HUES64 (cell line): Measurements from ENCODE around the gene PKD1.
"Not testable (repeated sequence)": the region's sequence is repeated elsewhere in the genome, so short reads cannot be mapped to it uniquely, and the experiment has no call there.

ENCODE experiments used
- H3K27ac ChIP-seq: 2 replicates; pipeline ENCODE4 v1.7.0; 2013; ENCODE audit warnings: low read depth, low read length, inconsistent platforms
- H3K27me3 ChIP-seq: 2 replicates; pipeline ENCODE4 v1.6.1; 2013; ENCODE audit warnings: mild to moderate bottlenecking, low read length; ENCODE audit not compliant: insufficient read depth
- H3K36me3 ChIP-seq: 2 replicates; pipeline ENCODE4 v1.6.1; 2013; ENCODE audit warnings: mild to moderate bottlenecking, low read length; ENCODE audit not compliant: insufficient read depth
- H3K4me1 ChIP-seq: 2 replicates; pipeline ENCODE4 v1.6.1; 2013; ENCODE audit warnings: mild to moderate bottlenecking, low read length, moderate library complexity; ENCODE audit not compliant: insufficient read depth
- H3K4me3 ChIP-seq: 2 replicates; pipeline ENCODE4 v1.5.1; 2013; ENCODE audit warnings: mild to moderate bottlenecking, low read length, moderate library complexity
- H3K9ac ChIP-seq: 2 replicates; pipeline ENCODE4 v1.6.1; 2013; ENCODE audit warnings: mild to moderate bottlenecking, low read depth, low read length
- H3K9me3 ChIP-seq: 2 replicates; pipeline ENCODE4 v1.6.1; 2013; ENCODE audit warnings: low read depth, low read length; ENCODE audit not compliant: insufficient read depth
- WGBS: fragments of 150-250, 120-280 bp; methylation state at CpG from one replicate; pipeline ENCODE4 v1.1.7; 2013; ENCODE audit warnings: missing lambda C conversion rate; 5-methylcytosine and 5-hydroxymethylcytosine counted together

The PKD1 gene

GRCh38 chr16:2109872-2110271, 25.8 kb downstream of the PKD1 start:
- not testable (repeated sequence) for H3K9me3 ChIP-seq, H3K9ac ChIP-seq, H3K36me3 ChIP-seq, H3K4me3 ChIP-seq, H3K27me3 ChIP-seq, H3K27ac ChIP-seq, H3K4me1 ChIP-seq
- 98% methylated on average over 21 of the region's 23 CpGs for WGBS

DNA sequence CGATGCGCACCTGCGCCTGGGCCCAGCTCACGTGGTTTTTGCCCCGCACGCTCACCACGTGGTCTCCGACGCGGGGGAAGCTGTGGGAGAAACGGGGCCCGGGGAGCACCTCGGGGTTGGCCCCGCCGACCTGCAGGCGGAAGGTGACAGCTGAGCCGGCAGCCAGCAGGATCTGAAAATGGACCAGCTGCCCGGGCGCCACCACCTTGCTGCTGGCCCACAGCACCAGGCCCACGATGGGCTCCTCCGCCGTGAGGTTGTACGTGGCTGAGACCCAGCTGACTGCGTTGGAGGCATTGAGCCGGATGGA, 26.5 kb downstream of the PKD1 start:
- not testable (repeated sequence) for H3K4me1 ChIP-seq, H3K4me3 ChIP-seq, H3K27me3 ChIP-seq, H3K36me3 ChIP-seq, H3K9me3 ChIP-seq, H3K9ac ChIP-seq, H3K27ac ChIP-seq
- WGBS: 95% methylated on average over 25 of the region's 25 CpGs

DNA sequence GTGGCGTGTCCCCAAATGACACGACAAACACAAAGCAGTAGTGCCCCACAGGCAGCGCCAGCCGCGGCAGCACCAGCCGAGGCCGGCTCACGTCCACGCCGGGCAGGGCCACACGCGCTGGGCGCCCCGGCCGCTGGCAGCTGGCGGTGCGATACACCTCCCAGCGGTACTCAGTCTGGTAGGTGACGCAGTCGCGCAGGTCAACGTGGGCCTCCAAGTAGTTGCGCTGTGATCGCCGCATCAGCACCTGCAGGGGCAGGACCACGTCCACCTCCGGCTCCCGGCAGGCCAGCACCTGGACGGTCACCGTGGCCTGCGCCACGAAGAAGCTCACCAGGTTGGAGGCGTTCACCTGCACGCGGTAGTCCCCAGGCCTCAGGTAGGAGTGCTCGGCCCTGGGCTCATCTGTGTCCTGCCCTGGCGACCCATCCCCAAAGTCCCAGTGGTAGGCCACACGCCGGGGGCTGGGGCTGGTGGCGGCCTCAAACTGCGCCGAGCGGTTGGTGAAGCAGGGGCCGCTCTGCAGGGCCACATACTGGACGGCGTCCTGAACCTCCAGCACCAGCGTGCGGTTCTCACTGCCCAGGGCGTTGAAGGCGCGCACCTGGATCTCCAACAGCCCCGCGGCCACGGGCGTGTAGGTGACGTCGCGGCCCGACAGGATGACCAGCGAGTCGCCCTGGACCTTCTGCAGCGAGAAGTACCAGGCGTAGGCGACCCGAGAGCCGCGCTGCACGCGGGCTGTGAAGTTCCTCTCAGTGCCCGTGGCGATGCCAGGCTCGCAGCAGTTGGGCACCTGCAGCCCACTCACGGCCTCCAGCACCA, 27.0 kb downstream of the PKD1 start:
- H3K9me3 ChIP-seq, H3K4me1 ChIP-seq, H3K27me3 ChIP-seq, H3K9ac ChIP-seq, H3K36me3 ChIP-seq, H3K27ac ChIP-seq, H3K4me3 ChIP-seq: not testable (repeated sequence)
- WGBS: 97% methylated on average over 73 of the region's 73 CpGs

DNA sequence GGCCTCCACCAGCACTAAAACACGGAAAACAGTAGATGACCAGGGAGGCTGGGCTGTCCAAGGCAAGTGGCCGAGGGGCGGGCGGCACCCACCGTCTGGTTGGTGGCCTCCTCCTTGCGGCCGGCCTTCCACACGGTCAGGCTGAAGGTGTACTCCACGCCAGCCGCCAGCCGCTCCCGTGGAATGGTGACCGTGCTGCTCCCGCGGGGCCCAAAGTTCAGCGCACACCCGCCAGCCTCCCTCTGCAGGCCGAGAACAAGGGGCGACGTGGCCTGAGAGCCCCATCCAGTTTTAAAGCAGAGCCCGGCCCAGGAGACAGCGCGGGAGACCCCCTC, 27.9 kb downstream of the PKD1 start:
- H3K4me3 ChIP-seq, H3K27ac ChIP-seq, H3K27me3 ChIP-seq, H3K9me3 ChIP-seq, H3K36me3 ChIP-seq, H3K4me1 ChIP-seq, H3K9ac ChIP-seq: not testable (repeated sequence)
- WGBS: 96% methylated on average over 21 of the region's 23 CpGs

GRCh38 chr16:2107121-2107790, 28.4 kb downstream of the PKD1 start:
- H3K4me3 ChIP-seq, H3K4me1 ChIP-seq, H3K9ac ChIP-seq, H3K9me3 ChIP-seq, H3K27ac ChIP-seq, H3K27me3 ChIP-seq, H3K36me3 ChIP-seq: not testable (repeated sequence)
- 94% methylated on average over 17 of the region's 17 CpGs for WGBS

DNA sequence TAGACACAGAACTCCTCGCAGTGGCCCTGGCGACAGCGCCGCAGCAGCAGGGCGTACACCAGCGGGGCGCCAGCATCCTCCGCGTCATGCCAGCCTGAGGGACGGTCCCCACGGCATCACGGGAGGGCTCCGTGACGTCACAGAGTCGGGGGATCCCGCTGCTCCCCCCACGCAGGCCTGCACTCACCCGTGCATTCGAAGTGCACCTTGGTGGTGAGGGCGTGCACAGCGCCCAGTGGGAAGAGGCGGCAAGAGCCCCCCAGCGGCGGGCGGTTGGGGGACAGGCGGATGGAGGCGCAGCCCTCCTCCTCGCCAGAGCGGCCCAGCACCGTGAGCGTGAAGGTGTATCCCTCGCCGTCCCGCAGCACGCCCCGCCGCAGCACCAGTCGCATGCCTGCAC, 29.5 kb downstream of the PKD1 start:
- not testable (repeated sequence) for H3K9me3 ChIP-seq, H3K4me1 ChIP-seq, H3K9ac ChIP-seq, H3K27me3 ChIP-seq, H3K27ac ChIP-seq, H3K36me3 ChIP-seq, H3K4me3 ChIP-seq
- 95% methylated on average over 38 of the region's 38 CpGs for WGBS

GRCh38 chr16:2105769-2106168, 29.9 kb downstream of the PKD1 start:
- not testable (repeated sequence) for H3K9ac ChIP-seq, H3K27me3 ChIP-seq, H3K4me3 ChIP-seq, H3K27ac ChIP-seq, H3K9me3 ChIP-seq, H3K4me1 ChIP-seq, H3K36me3 ChIP-seq
- WGBS: 92% methylated on average over 17 of the region's 22 CpGs

DNA sequence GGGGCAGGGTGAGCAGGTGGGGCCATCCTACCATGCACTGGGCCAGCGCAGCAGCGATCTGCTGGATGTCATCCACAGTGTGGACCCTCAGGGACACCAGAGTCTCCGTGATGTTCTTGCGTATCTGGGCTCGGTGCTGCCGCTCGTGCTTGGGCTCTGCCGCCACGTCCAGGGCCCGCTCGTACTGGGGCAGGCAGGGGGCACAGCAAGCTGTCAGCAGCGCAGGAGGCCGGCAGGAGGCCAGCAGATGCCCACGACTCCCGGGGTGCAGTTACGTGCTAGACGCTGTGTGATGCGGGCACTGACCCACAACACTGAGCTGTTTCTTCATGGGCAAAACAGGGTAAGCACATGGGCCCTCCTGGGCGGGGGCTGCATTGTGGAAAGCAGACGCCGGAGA, 30.4 kb downstream of the PKD1 start:
- not testable (repeated sequence) for H3K9me3 ChIP-seq, H3K27me3 ChIP-seq, H3K4me3 ChIP-seq, H3K27ac ChIP-seq, H3K9ac ChIP-seq, H3K36me3 ChIP-seq, H3K4me1 ChIP-seq
- WGBS: 93% methylated on average over 21 of the region's 21 CpGs

DNA sequence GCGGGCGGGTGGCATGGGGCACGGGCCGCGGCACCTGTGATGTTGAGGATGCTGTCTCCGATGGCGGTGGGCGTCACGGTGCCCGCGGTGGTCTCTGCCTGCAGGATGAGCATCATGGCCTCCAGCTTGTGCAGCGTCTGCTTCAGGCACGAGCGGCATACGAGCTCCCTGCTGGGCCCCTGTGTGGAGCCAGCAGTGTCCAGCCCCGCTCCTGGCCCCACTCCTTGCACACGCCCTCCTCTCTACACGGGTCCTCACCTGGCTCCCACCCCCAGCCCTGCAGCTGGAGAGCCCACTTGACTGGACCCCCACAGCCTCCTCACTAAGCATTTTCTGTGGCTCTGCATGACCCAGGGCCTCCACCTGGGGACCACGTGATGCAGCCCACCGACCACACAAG, 31.2 kb downstream of the PKD1 start:
- not testable (repeated sequence) for H3K4me3 ChIP-seq, H3K9ac ChIP-seq, H3K36me3 ChIP-seq, H3K27me3 ChIP-seq, H3K9me3 ChIP-seq, H3K27ac ChIP-seq, H3K4me1 ChIP-seq
- 94% methylated on average over 15 of the region's 20 CpGs for WGBS

DNA sequence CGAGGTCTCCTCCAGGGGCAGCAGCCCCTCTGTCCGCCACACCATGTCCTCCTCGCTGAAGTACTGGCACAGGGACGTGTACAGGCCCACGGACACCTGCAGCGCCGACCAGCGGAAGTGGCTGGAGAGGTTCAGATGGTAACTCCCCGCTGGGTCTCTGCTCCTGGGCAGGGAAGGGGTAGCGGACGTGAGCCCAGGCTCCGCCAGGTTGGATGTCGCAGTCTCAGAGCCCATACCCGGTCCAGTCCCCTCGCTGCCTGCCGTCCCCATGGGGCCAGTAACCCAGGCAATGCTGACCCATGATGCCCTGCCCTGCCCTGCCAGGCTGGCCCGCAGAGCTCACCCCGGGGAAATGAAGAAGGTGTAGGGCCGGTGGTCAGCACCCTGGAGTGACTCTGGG, 33.2 kb downstream of the PKD1 start:
- Histone ChIP-seq H3K9ac (no peak overlapping the region), H3K27ac (no peak overlapping the region), H3K36me3 (peaks cover 4% of the 10 kb centered on the region), H3K4me1 (no peaks in the 10 kb centered on the region), H3K9me3 (no peaks in the 10 kb centered on the region), H3K4me3 (no peak overlapping the region), H3K27me3 (no peaks in the 10 kb centered on the region)
- 95% methylated on average over 19 of the region's 19 CpGs for WGBS

DNA sequence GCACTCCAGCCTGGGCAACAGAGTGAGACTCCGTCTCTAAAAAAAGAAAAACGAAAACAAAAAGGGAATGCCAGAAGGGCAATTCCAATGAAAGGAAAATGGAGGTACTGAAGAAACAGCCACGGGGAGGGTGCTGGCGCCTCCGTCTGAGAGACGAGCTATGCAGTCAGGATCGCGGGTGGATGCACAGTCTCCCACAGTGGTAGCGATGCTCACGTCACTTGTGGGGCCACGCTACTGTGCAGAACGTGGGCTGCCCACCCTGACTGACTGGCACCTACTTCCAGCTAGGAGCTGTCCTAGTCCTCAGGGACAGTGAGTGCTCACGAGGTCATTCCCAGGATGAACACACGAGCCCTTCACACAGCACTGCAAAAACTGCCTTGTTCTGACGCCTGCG, 34.1 kb downstream of the PKD1 start:
- not testable (repeated sequence) for H3K4me3 ChIP-seq, H3K27me3 ChIP-seq, H3K36me3 ChIP-seq, H3K9me3 ChIP-seq, H3K4me1 ChIP-seq, H3K9ac ChIP-seq, H3K27ac ChIP-seq
- 97% methylated on average over 13 of the region's 16 CpGs for WGBS

DNA sequence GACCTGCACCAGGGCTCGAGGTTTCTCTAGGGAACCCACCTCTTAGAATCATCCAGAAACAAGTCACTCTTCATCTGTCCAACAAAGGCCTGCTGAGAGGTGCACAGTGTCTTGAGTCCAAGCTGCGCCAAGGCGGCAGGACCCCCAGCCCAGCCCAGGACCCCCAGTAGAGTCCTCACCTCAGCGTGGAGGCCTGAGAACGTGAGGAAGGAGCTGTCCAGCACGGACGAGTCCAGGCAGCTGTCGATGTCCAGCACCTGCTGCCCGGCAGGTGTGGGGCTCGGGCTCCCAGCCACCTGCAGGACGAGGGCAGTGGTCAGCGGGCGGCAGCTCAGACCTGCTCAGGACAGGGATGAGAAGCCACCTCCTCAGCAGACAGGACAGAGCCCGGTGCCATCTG, 38.0 kb downstream of the PKD1 start:
- not testable (repeated sequence) for H3K27ac ChIP-seq, H3K4me1 ChIP-seq, H3K9ac ChIP-seq, H3K27me3 ChIP-seq, H3K9me3 ChIP-seq, H3K4me3 ChIP-seq
- peaks cover 14% of the 10 kb centered on the region for H3K36me3 ChIP-seq
- WGBS: 96% methylated on average over 12 of the region's 14 CpGs
